Activated T-cell treated with anti-CD3 and anti-CD28 coated beads, Interleukin-2, amount 50 U/mL, for 72 hours (primary cell): Measurements from ENCODE around the gene SIRT5. TPM values are rescaled to one million over a fixed set of nuclear protein-coding genes. Genes with fewer than 3 reads are reported as not detected.

Source experiments
- ATAC-seq, 2 donors: fragments of 150-1000 bp; cut with Tn5 transposase; replicated peaks in 1 of 2; 2 replicates each; pipeline ENCODE4 v1.10.0; 2021; ENCODE audit warnings: moderate library complexity in 2 of 2, mild to moderate bottlenecking in 1 of 2
- DNase-seq, 2 donors: peaks; one replicate each; pipeline ENCODE4 v3.0.0; 2021 to 2022; ENCODE audit warnings: mixed read lengths in 1 of 2
- H3K27ac Mint-ChIP-seq: one replicate; pipeline ENCODE4 v1.8.0; 2022; ENCODE audit warnings: mild to moderate bottlenecking, moderate library complexity, mixed read lengths
- H3K27me3 Mint-ChIP-seq: one replicate; pipeline ENCODE4 v1.8.0; 2022; ENCODE audit warnings: low read depth, mixed read lengths
- H3K36me3 Mint-ChIP-seq, 2 donors: one replicate each; pipeline ENCODE4 v1.8.0; 2022; ENCODE audit warnings: mixed read lengths in 2 of 2, mild to moderate bottlenecking in 1 of 2; ENCODE audit not compliant: insufficient read depth in 2 of 2
- H3K4me1 Mint-ChIP-seq: one replicate; pipeline ENCODE4 v1.8.0; 2022; ENCODE audit warnings: low read depth, mixed read lengths
- H3K4me3 Mint-ChIP-seq, 2 donors: one replicate each; pipeline ENCODE4 v1.8.0; 2022; ENCODE audit warnings: mild to moderate bottlenecking in 2 of 2, mixed read lengths in 2 of 2, moderate library complexity in 2 of 2
- H3K9me3 Mint-ChIP-seq, 2 donors: one replicate each; pipeline ENCODE4 v1.8.0; 2022; ENCODE audit warnings: mixed read lengths in 2 of 2
- total RNA-seq, 2 donors: library from RNA; stranded (reverse); gene quantifications; one replicate each; pipeline ENCODE4 v1.2.3, GENCODE V29; 2022

Gene SIRT5
- total RNA-seq, 2 donors from 2014 or later = 12.2 to 14.3 TPM

DNA sequence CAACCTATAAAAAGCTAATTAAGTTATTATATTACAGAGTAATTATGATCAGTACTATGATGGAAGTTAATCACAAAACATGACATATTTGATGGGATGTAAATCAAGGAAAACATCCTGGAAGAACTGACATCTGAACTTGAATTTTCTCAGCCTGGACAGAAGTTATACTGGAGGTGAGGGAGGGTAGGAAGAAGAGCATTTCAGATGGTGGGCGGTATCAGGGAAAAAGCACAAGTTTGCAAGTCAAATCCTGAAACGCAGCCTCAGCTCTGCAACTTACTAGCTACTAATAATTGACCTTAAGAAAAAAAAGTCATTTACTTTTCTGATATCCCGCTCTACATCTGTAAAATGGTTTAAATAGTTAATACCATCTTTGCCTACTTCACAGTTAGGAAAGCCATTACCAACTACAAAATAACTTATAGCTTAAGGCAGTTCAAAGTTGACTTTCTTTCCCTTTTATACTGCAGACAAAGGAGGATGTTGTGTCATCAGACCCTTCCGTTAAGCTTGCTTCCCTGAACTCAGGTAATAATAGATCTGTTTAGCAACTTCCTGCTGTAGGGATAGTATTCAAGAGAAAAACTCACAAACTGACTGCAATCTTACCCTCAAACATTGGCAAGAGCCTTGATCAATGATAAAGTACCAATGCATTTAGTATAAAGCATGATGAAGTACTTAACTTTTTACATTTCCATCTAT, 61.7 kb downstream of the SIRT5 start:
- Mint-ChIP-seq H3K9me3 (no peaks in the 10 kb centered on the region), H3K36me3 (peaks cover 11 to 27% of the 10 kb centered on the region in 2 donors), H3K27ac (peak overlapping the region; percentile 71), H3K4me1 (peaks cover 38% of the 10 kb centered on the region), H3K4me3 (peak overlapping the region; percentile 2 to 51), H3K27me3 (no peaks in the 10 kb centered on the region)
- DNase-seq (no peak), ATAC-seq (no peak)

DNA sequence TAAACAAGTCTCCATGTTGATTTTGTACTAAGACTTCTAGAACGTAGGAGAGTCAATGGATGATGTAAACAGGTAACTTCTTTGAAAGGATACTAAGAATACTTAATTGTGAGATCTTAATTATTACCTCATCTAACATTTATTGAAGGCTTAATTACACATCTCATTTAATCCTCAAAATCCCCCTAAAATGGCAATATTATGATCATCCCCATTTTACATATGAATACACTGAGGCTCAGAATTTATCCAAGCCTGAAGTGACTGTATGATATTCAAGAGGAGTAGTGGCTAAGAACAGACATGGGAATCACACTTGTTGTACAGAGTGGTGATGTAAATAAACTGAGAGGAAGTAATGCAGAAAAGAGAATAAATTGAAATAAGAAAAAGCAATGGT, 63.6 kb downstream of the SIRT5 start:
- peak overlapping the region; percentile 91 for H3K27ac Mint-ChIP-seq
- H3K27me3 Mint-ChIP-seq = no peaks in the 10 kb centered on the region
- H3K4me3 Mint-ChIP-seq = no peak overlapping the region
- DNase-seq = no peak
- H3K36me3 Mint-ChIP-seq = peaks cover 8 to 26% of the 10 kb centered on the region in 2 donors
- no peak for ATAC-seq
- no peaks in the 10 kb centered on the region for H3K9me3 Mint-ChIP-seq
- H3K4me1 Mint-ChIP-seq = peaks cover 44% of the 10 kb centered on the region

DNA sequence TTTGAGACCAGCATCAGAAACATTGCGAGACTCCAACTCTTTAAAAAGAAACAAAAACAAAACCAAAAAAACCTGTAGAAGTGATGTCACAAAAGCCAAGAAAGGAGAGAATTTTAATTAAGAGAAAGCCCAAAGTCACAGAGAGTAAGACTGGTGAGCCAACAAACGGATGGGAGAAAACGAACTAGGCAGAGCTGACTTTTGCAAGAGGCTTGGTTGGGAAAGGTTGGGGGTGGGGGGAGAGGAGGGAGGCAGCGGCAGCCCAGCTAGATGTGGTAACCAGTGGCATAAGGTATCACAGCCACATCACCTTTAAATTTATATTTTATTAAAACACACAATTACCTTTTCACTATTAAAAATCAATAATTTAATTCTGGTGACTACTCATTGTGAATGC, 64.2 kb downstream of the SIRT5 start:
- Mint-ChIP-seq H3K27me3 (no peaks in the 10 kb centered on the region), H3K9me3 (no peaks in the 10 kb centered on the region), H3K4me3 (no peak overlapping the region), H3K4me1 (peaks cover 48% of the 10 kb centered on the region), H3K27ac (peak overlapping the region; percentile 91), H3K36me3 (peaks cover 8 to 29% of the 10 kb centered on the region in 2 donors)
- ATAC-seq (no peak), DNase-seq (no peak)

- H3K27me3 Mint-ChIP-seq = no peaks in the 10 kb centered on the region
- peaks cover 41% of the 10 kb centered on the region for H3K4me1 Mint-ChIP-seq
- H3K4me3 Mint-ChIP-seq = peak overlapping the region in 1 of 2 donors; percentile 1
- H3K9me3 Mint-ChIP-seq = no peaks in the 10 kb centered on the region
- peaks cover 9 to 27% of the 10 kb centered on the region in 2 donors for H3K36me3 Mint-ChIP-seq
- peak overlapping the region; percentile 74 for H3K27ac Mint-ChIP-seq
- ATAC-seq = no peak
- DNase-seq = no peak
Measured at GRCh38 chr6:13641315-13641714, 66.9 kb downstream of the SIRT5 start.

DNA sequence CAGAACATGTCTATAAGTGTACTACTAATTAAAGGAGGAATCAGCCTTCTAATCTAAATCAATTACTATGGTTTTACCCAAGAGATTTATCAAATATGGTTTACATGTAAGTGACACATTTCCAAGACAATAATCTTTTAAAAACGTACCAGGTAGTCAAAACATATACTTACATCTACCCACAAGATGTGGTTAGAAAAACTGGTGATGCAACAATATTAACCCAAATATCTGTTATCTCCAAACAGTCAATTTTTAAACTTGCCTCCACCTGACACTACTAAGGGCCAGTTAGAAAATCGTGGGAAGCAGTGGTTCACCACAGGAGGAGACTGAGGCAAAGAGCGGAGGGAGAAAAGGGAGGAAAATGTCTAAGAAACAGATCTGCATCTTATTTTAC, 68.7 kb downstream of the SIRT5 start:
- H3K4me3 Mint-ChIP-seq = no peak overlapping the region
- no peak for DNase-seq
- ATAC-seq = no peak
- no peaks in the 10 kb centered on the region for H3K9me3 Mint-ChIP-seq
- H3K27ac Mint-ChIP-seq = peak overlapping the region; percentile 82
- peaks cover 9 to 20% of the 10 kb centered on the region in 2 donors for H3K36me3 Mint-ChIP-seq
- H3K4me1 Mint-ChIP-seq = peaks cover 25% of the 10 kb centered on the region
- no peaks in the 10 kb centered on the region for H3K27me3 Mint-ChIP-seq

DNA sequence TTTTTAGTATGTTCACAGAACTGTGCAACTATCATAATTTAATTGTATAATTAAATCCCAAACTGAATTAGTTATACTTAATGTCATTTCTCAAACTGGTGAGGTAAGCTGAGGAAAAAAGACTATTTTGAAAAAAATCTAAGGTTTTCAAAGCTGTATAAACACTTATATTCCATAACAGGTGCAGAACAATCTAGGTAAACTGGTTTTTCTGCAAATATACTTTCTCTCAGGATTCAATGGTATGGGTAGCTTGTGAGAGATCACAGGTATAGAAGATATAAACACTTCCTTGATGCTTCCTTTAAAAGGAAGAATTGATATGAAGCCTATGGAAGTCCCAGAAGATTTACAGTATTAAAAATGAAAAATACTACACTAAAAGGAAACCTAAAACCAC, 74.4 kb downstream of the SIRT5 start:
- Mint-ChIP-seq H3K36me3 (peaks cover 5 to 16% of the 10 kb centered on the region in 2 donors), H3K4me1 (peaks cover 9% of the 10 kb centered on the region), H3K9me3 (no peaks in the 10 kb centered on the region), H3K4me3 (no peak overlapping the region), H3K27ac (peak overlapping the region; percentile 64), H3K27me3 (no peaks in the 10 kb centered on the region)
- no peak for DNase-seq
- no peak for ATAC-seq

DNA sequence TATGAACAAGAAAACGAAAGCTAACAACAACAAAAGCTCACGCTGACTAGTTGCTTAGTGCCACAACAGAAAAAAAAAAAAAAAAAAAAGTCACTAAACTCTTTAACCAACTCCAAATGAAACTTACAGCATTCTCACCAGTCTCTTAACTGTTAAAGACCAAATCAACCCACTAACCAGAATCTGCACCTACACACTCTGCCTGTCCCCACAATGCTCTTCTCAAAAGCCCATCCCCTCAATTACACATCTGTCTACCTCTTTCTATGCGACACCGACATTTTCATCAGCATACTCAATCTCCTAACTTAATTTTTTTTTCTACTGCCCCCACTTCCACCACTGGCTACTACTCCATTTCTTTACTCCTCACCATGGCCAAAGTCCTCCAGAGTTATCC, 75.0 kb downstream of the SIRT5 start:
- H3K4me3 Mint-ChIP-seq = peak overlapping the region in 1 of 2 donors; percentile 3
- no peaks in the 10 kb centered on the region for H3K27me3 Mint-ChIP-seq
- DNase-seq = no peak
- H3K36me3 Mint-ChIP-seq = peaks cover 5 to 16% of the 10 kb centered on the region in 2 donors
- H3K9me3 Mint-ChIP-seq = no peaks in the 10 kb centered on the region
- no peak for ATAC-seq
- peak overlapping the region; percentile 64 for H3K27ac Mint-ChIP-seq
- H3K4me1 Mint-ChIP-seq = peaks cover 9% of the 10 kb centered on the region

- Mint-ChIP-seq H3K4me3 (no peak overlapping the region), H3K27ac (no peak overlapping the region), H3K36me3 (peaks cover 3 to 14% of the 10 kb centered on the region in 2 donors), H3K4me1 (peaks cover 14% of the 10 kb centered on the region), H3K9me3 (no peaks in the 10 kb centered on the region), H3K27me3 (no peaks in the 10 kb centered on the region)
- ATAC-seq (no peak), DNase-seq (no peak)
Measured at GRCh38 chr6:13653296-13653695, 78.9 kb downstream of the SIRT5 start.

- Mint-ChIP-seq H3K27ac (no peak overlapping the region), H3K36me3 (peaks cover 3 to 14% of the 10 kb centered on the region in 2 donors), H3K4me1 (peaks cover 8% of the 10 kb centered on the region), H3K9me3 (no peaks in the 10 kb centered on the region), H3K27me3 (no peaks in the 10 kb centered on the region), H3K4me3 (no peak overlapping the region)
- ATAC-seq = no peak
- no peak for DNase-seq
Measured at GRCh38 chr6:13654496-13654895, 80.1 kb downstream of the SIRT5 start.

DNA sequence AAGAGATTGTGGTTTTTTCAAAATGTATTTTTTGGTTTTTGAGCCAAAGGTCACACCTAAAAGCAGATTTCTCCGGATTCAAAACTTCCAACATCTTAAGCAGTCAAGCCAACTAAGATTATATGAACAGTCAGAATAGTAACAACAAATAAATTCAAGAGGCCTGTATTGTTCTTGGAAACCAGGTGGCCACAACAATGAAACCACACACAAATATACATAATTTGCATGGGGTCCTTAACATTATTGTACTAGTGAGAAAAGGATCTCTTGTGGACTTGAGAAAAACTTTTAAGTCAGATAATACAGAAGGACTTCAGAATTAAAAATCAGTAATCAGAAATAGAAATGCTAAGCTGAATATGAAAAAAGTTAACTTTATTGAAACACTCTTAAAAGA, 81.3 kb downstream of the SIRT5 start:
- H3K4me3 Mint-ChIP-seq = no peak overlapping the region
- no peak overlapping the region for H3K27ac Mint-ChIP-seq
- peaks cover 3 to 10% of the 10 kb centered on the region in 2 donors for H3K36me3 Mint-ChIP-seq
- DNase-seq (no peak), ATAC-seq (no peak)
- no peaks in the 10 kb centered on the region for H3K9me3 Mint-ChIP-seq
- H3K27me3 Mint-ChIP-seq = no peaks in the 10 kb centered on the region
- H3K4me1 Mint-ChIP-seq = peaks cover 13% of the 10 kb centered on the region

DNA sequence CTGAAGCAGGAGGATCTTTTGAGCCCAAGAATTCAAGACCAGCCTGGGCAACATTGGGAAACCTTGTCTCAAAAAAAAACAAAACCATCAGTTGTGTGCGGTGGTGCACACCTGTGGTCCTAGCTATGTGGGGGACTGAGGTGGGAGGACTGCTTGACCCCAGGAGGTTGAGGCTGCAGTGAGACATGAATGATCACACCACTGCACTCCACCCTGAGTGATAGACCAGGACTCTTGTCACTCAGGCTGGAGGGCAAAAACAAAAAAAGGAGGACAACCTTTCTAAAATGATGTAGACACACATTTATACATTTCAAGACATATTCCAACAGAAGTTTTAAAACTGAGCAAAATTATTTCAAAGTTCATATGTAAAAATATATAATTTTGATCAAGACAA, 85.9 kb downstream of the SIRT5 start:
- Mint-ChIP-seq H3K4me1 (peaks cover 56% of the 10 kb centered on the region), H3K9me3 (no peaks in the 10 kb centered on the region), H3K4me3 (no peak overlapping the region), H3K36me3 (no peaks in the 10 kb centered on the region), H3K27ac (no peak overlapping the region), H3K27me3 (no peaks in the 10 kb centered on the region)
- ATAC-seq (no peak), DNase-seq (no peak)

- Mint-ChIP-seq H3K27ac (peak overlapping the region; percentile 90), H3K4me1 (peaks cover 62% of the 10 kb centered on the region)
- no peak for ATAC-seq
Measured at GRCh38 chr6:13660893-13661292, 86.5 kb downstream of the SIRT5 start.

DNA sequence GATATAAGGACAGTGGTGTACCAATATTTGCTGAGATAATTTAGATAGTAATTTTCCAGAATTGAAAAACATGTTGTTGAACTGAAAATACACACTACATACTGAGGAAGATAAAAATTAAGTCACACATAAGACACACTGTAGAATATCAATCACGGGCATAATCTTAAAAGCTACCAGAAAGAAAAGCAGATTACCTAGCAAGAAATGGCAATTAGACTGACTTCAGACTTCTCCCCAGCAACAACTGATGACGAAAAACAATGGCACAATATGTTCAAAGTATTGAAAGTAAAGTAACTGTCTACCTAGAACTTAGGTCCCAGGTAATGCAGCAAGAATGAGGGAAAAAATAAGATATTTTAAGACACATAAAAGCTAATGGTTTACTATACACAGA, 87.2 kb downstream of the SIRT5 start:
- peak overlapping the region in 1 of 2 donors; percentile 63 for H3K4me3 Mint-ChIP-seq

More at GRCh38 chr6:13660893-13661292, 86.5 kb downstream of the SIRT5 start:
- DNase-seq = no peak
- no peaks in the 10 kb centered on the region for H3K36me3 Mint-ChIP-seq
- H3K9me3 Mint-ChIP-seq = no peaks in the 10 kb centered on the region
- peak overlapping the region in 1 of 2 donors; percentile 65 for H3K4me3 Mint-ChIP-seq
- no peaks in the 10 kb centered on the region for H3K27me3 Mint-ChIP-seq

More for the DNA sequence above, 87.2 kb downstream of the SIRT5 start:
- Mint-ChIP-seq H3K27ac (no peak overlapping the region), H3K9me3 (no peaks in the 10 kb centered on the region), H3K27me3 (no peaks in the 10 kb centered on the region), H3K4me1 (peaks cover 67% of the 10 kb centered on the region), H3K36me3 (no peaks in the 10 kb centered on the region)
- DNase-seq (no peak), ATAC-seq (no peak)
